Activated naive CD8-positive, alpha-beta T cell (primary cell): Measurements from ENCODE around the gene TMC6.
"Not testable (repeated sequence)": the region's sequence is repeated elsewhere in the genome, so short reads cannot be mapped to it uniquely, and the experiment has no call there.

ENCODE experiments used
- H3K27ac Mint-ChIP-seq: one replicate; pipeline ENCODE4 v1.8.0; 2021; ENCODE audit warnings: mixed read lengths
- H3K27me3 Mint-ChIP-seq: one replicate; pipeline ENCODE4 v1.8.0; 2021; ENCODE audit warnings: mixed read lengths
- H3K36me3 Mint-ChIP-seq: one replicate; pipeline ENCODE4 v1.8.0; 2021; ENCODE audit warnings: mixed read lengths
- H3K4me1 Mint-ChIP-seq: one replicate; pipeline ENCODE4 v1.8.0; 2021; ENCODE audit warnings: low read depth, mixed read lengths
- H3K4me3 Mint-ChIP-seq: one replicate; pipeline ENCODE4 v1.8.0; 2021; ENCODE audit warnings: mild to moderate bottlenecking, mixed read lengths
- H3K9me3 Mint-ChIP-seq: one replicate; pipeline ENCODE4 v1.8.0; 2021; ENCODE audit warnings: low read depth, mixed read lengths

TMC6 gene

GRCh38 chr17:78103311-78103710 is 25.2 kb downstream of the TMC6 start:
- no peaks in the 10 kb centered on the region for H3K9me3 Mint-ChIP-seq
- no peaks in the 10 kb centered on the region for H3K27me3 Mint-ChIP-seq
- peaks cover 7% of the 10 kb centered on the region for H3K36me3 Mint-ChIP-seq
- H3K4me3 Mint-ChIP-seq, result no peak overlapping the region
- no peak overlapping the region for H3K27ac Mint-ChIP-seq
- H3K4me1 Mint-ChIP-seq, result peaks cover 10% of the 10 kb centered on the region

DNA sequence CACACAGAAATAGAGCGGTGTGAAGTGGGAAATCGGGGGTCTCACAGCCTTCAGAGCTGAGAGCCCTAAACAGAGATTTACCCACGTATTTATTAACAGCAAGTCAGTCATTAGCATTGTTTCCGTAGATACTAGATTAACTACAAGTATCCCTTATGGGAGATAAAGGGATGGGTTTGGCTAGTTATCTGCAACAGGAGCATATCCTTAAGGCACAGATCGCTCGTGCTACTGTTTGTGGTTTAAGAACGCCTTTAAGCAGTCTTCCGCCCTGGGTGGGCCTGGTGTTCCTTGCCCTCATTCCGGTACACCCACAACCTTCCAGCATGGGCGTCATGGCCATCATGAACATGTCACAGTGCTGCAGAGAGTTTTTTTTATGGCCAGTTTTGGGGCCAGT is 27.0 kb downstream of the TMC6 start:
- Mint-ChIP-seq H3K4me3 (no peak overlapping the region), H3K27ac (peak overlapping the region; percentile 10), H3K36me3 (peaks cover 7% of the 10 kb centered on the region), H3K27me3 (no peaks in the 10 kb centered on the region), H3K4me1 (no peaks in the 10 kb centered on the region), H3K9me3 (no peaks in the 10 kb centered on the region)

GRCh38 chr17:78101112-78101511 is 27.4 kb downstream of the TMC6 start:
- no peaks in the 10 kb centered on the region for H3K4me1 Mint-ChIP-seq
- H3K27me3 Mint-ChIP-seq, result no peaks in the 10 kb centered on the region
- H3K27ac Mint-ChIP-seq, result peak overlapping the region; percentile 64
- no peaks in the 10 kb centered on the region for H3K9me3 Mint-ChIP-seq
- H3K4me3 Mint-ChIP-seq, result no peak overlapping the region
- H3K36me3 Mint-ChIP-seq, result peaks cover 7% of the 10 kb centered on the region

- Mint-ChIP-seq H3K4me3 (no peak overlapping the region), H3K27ac (no peak overlapping the region), H3K36me3 (peaks cover 3% of the 10 kb centered on the region), H3K27me3 (no peaks in the 10 kb centered on the region), H3K4me1 (no peaks in the 10 kb centered on the region), H3K9me3 (no peaks in the 10 kb centered on the region)
Observed at GRCh38 chr17:78096093-78096492, 32.5 kb downstream of the TMC6 start.

DNA sequence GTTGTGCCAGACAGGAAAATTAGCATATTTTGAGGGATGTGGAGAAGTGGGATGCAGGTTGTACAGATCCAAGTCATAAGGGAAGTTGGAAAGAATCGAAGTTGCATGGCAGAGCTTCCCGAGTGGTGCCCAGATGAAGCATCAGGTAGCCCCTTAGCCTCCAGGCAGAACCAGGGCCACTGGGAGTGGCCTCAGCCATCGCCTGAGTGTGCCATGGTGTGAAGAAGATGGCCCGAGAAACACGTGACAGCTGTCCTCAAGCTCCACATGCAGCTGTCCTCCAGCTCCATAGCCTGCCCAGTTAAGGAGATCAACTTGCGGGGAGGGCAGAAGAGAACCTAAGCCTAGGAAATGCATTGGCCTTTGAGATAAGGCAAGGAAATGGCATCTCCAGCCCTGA is 33.5 kb downstream of the TMC6 start:
- Mint-ChIP-seq H3K4me1 (no peaks in the 10 kb centered on the region), H3K36me3 (peaks cover 3% of the 10 kb centered on the region), H3K27ac (peak overlapping the region; percentile 38), H3K4me3 (no peak overlapping the region), H3K9me3 (no peaks in the 10 kb centered on the region), H3K27me3 (no peaks in the 10 kb centered on the region)

- H3K27ac Mint-ChIP-seq, result no peak overlapping the region
- H3K27me3 Mint-ChIP-seq, result no peaks in the 10 kb centered on the region
- H3K36me3 Mint-ChIP-seq, result no peaks in the 10 kb centered on the region
- no peaks in the 10 kb centered on the region for H3K4me1 Mint-ChIP-seq
- H3K9me3 Mint-ChIP-seq, result no peaks in the 10 kb centered on the region
- H3K4me3 Mint-ChIP-seq, result no peak overlapping the region
Observed at GRCh38 chr17:78092794-78093324, 35.7 kb downstream of the TMC6 start.

GRCh38 chr17:78089576-78090281 is 38.8 kb downstream of the TMC6 start:
- H3K4me3 Mint-ChIP-seq, result no peak overlapping the region
- peak overlapping the region; percentile 84 for H3K27ac Mint-ChIP-seq
- H3K36me3 Mint-ChIP-seq, result no peaks in the 10 kb centered on the region

DNA sequence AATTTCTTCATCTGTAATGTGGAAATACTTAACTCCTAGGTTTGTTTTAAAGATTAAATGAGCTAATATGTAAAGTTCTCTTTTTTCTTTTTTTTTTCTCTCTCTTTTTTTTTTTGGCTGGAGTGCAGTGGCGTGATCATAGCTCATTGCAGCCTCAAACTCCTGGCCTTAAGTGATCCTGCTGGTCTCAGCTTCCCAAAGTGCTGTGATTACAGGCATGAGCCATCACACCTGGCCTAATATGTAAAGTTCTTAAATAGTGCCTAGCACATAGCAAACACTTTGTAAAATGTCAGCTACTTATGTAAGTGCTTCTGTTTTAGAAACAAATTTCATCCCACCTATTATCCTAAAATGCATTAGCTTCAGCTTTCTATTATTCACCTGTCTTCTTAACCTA is 40.0 kb downstream of the TMC6 start:
- Mint-ChIP-seq H3K27ac (peak overlapping the region; percentile 68), H3K36me3 (no peaks in the 10 kb centered on the region), H3K4me3 (no peak overlapping the region), H3K4me1 (no peaks in the 10 kb centered on the region), H3K9me3 (no peaks in the 10 kb centered on the region), H3K27me3 (no peaks in the 10 kb centered on the region)

More at GRCh38 chr17:78089576-78090281, 38.8 kb downstream of the TMC6 start:
- H3K4me1 Mint-ChIP-seq, result no peaks in the 10 kb centered on the region
- H3K27me3 Mint-ChIP-seq, result no peaks in the 10 kb centered on the region
- no peaks in the 10 kb centered on the region for H3K9me3 Mint-ChIP-seq

DNA sequence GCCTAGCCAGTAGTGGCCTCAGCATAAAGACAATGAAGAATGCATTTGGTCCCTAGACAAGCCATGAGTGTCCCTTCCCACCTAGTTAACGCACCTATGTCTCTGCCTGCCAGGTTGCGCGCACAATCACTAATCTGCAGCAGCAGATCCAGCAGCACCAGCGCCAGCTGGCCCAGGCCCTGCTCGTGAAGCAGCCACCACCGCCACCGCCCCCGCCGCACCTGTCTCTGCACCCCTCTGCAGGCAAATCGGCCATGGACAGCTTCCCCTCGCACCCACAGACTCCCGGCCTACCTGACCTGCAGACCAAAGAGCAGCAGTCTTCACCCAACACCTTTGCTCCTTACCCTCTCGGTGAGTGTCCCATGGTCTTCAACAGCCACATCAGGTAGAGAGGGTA is 41.8 kb downstream of the TMC6 start:
- Mint-ChIP-seq H3K4me1 (no peaks in the 10 kb centered on the region), H3K4me3 (no peak overlapping the region), H3K27me3 (no peaks in the 10 kb centered on the region), H3K36me3 (no peaks in the 10 kb centered on the region), H3K9me3 (no peaks in the 10 kb centered on the region), H3K27ac (peak overlapping the region; percentile 38)

DNA sequence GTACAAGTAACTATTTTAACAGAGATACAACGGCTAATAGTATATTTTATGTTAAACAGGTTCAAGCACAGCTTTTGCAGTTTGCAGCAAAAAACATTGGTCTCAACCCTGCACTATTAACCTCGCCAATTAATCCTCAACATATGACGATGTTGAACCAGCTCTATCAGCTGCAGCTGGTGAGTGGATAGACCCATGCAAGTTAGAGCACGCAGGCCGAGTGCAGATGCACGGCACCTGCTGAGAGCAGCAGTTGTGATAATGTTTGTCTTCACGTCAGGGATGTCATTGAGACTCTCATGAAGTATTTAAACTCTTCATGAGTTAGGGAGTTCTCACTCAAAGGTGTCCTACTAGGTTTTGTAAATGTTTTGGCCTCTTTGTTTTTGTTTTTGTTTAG is 45.6 kb downstream of the TMC6 start:
- H3K4me3 Mint-ChIP-seq, result no peak overlapping the region
- H3K27me3 Mint-ChIP-seq, result no peaks in the 10 kb centered on the region
- no peaks in the 10 kb centered on the region for H3K36me3 Mint-ChIP-seq
- no peaks in the 10 kb centered on the region for H3K9me3 Mint-ChIP-seq
- H3K4me1 Mint-ChIP-seq, result no peaks in the 10 kb centered on the region
- H3K27ac Mint-ChIP-seq, result peak overlapping the region; percentile 35

- H3K36me3 Mint-ChIP-seq, H3K4me3 Mint-ChIP-seq, H3K27me3 Mint-ChIP-seq, H3K4me1 Mint-ChIP-seq, H3K9me3 Mint-ChIP-seq: not testable (repeated sequence)
- peak overlapping the region; percentile 34 for H3K27ac Mint-ChIP-seq
Observed at GRCh38 chr17:78082355-78082872, 46.1 kb downstream of the TMC6 start.

- Mint-ChIP-seq H3K4me1 (no peaks in the 10 kb centered on the region), H3K27ac (peak overlapping the region; percentile 34), H3K36me3 (no peaks in the 10 kb centered on the region), H3K27me3 (no peaks in the 10 kb centered on the region), H3K9me3 (no peaks in the 10 kb centered on the region), H3K4me3 (no peak overlapping the region)
Observed at GRCh38 chr17:78081551-78081950, 47.0 kb downstream of the TMC6 start.

GRCh38 chr17:78079253-78079652 is 49.3 kb downstream of the TMC6 start:
- H3K4me3 Mint-ChIP-seq, result no peak overlapping the region
- no peaks in the 10 kb centered on the region for H3K36me3 Mint-ChIP-seq
- H3K27ac Mint-ChIP-seq, result peak overlapping the region; percentile 41
- H3K4me1 Mint-ChIP-seq, result no peaks in the 10 kb centered on the region
- H3K9me3 Mint-ChIP-seq, result no peaks in the 10 kb centered on the region
- H3K27me3 Mint-ChIP-seq, result no peaks in the 10 kb centered on the region

DNA sequence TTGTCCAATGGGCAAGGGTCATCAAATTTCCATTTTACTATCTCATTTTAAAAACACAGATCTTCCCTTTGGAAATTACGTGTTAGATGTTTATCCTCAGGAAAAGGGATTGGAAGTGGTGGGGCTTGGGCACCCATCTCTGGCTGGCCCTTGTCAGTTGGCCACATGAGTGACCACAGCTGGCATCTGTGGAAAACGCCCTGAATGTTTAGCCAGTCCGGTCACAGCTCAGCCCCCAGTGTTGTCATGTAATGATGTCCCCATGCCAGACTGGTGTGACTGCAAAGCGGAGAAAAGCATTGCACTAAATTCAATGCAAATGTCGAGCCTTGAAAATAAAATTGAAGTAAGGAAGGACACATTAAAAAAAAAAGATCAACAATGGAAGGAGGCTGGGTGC is 53.0 kb downstream of the TMC6 start:
- H3K4me1 Mint-ChIP-seq, result no peaks in the 10 kb centered on the region
- H3K27me3 Mint-ChIP-seq, result no peaks in the 10 kb centered on the region
- no peaks in the 10 kb centered on the region for H3K9me3 Mint-ChIP-seq
- peak overlapping the region; percentile 28 for H3K27ac Mint-ChIP-seq
- no peak overlapping the region for H3K4me3 Mint-ChIP-seq
- peaks cover 2% of the 10 kb centered on the region for H3K36me3 Mint-ChIP-seq

GRCh38 chr17:78075011-78075410 is 53.5 kb downstream of the TMC6 start:
- H3K27me3 Mint-ChIP-seq, result no peaks in the 10 kb centered on the region
- H3K4me3 Mint-ChIP-seq, result no peak overlapping the region
- H3K4me1 Mint-ChIP-seq, result no peaks in the 10 kb centered on the region
- H3K27ac Mint-ChIP-seq, result no peak overlapping the region
- H3K36me3 Mint-ChIP-seq, result peaks cover 2% of the 10 kb centered on the region
- H3K9me3 Mint-ChIP-seq, result no peaks in the 10 kb centered on the region

DNA sequence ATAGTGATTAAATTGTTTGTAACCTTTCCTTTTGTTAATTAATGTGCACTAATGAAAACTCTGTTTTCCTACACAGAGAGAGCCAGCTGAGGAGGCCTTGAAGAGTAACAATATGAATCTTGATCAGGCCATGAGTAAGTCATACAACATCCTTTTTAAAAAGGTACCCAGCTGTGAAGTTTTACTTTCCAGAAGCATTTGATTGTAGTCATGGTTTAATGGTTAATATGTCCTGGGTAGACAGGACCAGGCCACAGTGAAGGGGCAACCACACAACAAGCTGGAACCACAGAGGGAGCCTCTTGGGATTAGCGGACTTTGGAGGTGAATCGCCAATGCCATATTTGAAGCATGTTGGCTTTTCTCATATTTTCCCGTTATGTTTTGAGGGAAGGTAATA is 55.6 kb downstream of the TMC6 start:
- Mint-ChIP-seq H3K9me3 (no peaks in the 10 kb centered on the region), H3K36me3 (peaks cover 2% of the 10 kb centered on the region), H3K27ac (no peak overlapping the region), H3K4me3 (no peak overlapping the region), H3K27me3 (no peaks in the 10 kb centered on the region), H3K4me1 (no peaks in the 10 kb centered on the region)
